Activated CD8-positive, alpha-beta memory T cell treated with anti-CD3 and anti-CD28 coated beads, Interleukin-2, amount 10 ng/mL, durations not matched to agents 7 days and 5 days (primary cell): ENCODE measurements around the gene ACSF3. TPM values are rescaled to one million over a fixed set of nuclear protein-coding genes. Genes with fewer than 3 reads are reported as not detected.
"Not testable (repeated sequence)": the region's sequence is repeated elsewhere in the genome, so short reads cannot be mapped to it uniquely, and the experiment has no call there.

Experiments used
- ATAC-seq: fragments of 150-1000 bp; cut with Tn5 transposase; one replicate; pipeline ENCODE4 v1.10.0; 2021; ENCODE audit warnings: moderate library complexity
- CTCF ChIA-PET: fragments of 350-600 bp; sonication (Branson Sonifier 250); formaldehyde crosslinking; loops from one replicate; lab custom pipeline; 2021; ENCODE audit warnings: antibody characterized with exemption; lab: Charles Lee
- DNase-seq: peaks from one replicate; pipeline ENCODE4 v3.0.0-alpha.2; 2020
- H3K27ac Mint-ChIP-seq: one replicate; pipeline ENCODE4 v1.8.0; 2021; ENCODE audit warnings: mild to moderate bottlenecking, mixed read lengths
- H3K27me3 Mint-ChIP-seq: one replicate; pipeline ENCODE4 v1.8.0; 2021; ENCODE audit warnings: mixed read lengths
- H3K36me3 Mint-ChIP-seq: one replicate; pipeline ENCODE4 v1.8.0; 2021; ENCODE audit warnings: mild to moderate bottlenecking, mixed read lengths
- H3K4me1 Mint-ChIP-seq: one replicate; pipeline ENCODE4 v1.8.0; 2021; ENCODE audit warnings: mixed read lengths
- H3K4me3 Mint-ChIP-seq: one replicate; pipeline ENCODE4 v1.8.0; 2021; ENCODE audit warnings: mild to moderate bottlenecking, moderate library complexity, mixed read lengths
- H3K9me3 Mint-ChIP-seq: one replicate; pipeline ENCODE4 v1.8.0; 2022; ENCODE audit warnings: low read depth, mixed read lengths
- total RNA-seq, 2 experiments: library from RNA; stranded (reverse); gene quantifications; one replicate each; pipeline ENCODE4 v1.2.3, GENCODE V29; 2021

ACSF3 gene
- total RNA-seq, 2 experiments from 2014 or later: 43.6 to 56.7 TPM

DNA sequence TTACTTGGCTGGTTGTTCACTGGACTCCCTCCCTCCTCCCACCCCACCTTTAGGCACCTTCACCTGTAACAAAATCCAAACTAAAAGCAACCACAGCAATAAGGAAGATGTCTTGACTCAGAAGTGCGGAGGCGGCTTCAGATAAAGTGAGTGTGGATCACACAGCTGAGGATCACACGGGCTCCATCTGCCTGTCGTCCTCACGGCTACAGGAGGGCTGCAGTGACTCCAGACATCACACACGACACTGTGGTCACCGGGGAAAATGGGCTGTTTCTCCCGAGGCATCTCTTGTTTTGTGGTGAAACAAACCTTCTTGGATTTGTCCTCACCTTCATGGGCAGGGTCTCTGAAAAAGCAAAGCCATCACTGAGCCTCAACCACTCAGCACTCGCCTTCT, 7.9 kb upstream of the ACSF3 start:
- Mint-ChIP-seq H3K9me3 (no peaks in the 10 kb centered on the region), H3K27me3 (peaks cover 7% of the 10 kb centered on the region), H3K27ac (no peak overlapping the region), H3K4me1 (no peaks in the 10 kb centered on the region), H3K36me3 (no peaks in the 10 kb centered on the region), H3K4me3 (no peak overlapping the region)
- CTCF ChIA-PET: no interaction called here
- no peak for DNase-seq
- ATAC-seq: no peak

DNA sequence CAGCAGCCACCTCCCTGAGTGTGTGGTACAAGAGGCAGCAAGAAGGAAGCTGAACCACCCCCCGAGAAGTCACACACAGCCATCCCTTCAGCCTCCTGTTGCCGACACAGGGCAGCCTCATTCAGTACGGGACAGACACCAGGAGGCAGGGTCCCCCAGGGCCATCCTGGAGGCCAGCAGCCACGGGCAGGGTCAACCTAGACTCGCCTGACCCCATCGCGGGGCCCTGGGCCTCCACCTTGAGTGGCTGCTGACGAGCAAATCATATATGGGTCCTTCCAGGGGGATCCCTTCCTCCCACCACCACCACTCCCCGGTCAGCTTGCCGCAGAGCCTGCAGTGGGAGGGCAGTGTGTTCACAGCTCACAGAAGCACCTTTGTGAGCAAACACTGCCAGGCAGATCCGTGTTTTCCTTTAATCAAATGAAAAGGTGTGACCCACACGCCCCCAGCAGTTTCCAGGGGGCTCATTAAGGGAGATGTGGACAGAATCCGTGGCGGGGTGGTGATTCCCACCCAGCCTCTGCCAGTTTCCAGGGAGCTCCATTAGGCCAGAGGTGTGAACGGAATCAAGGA, 5.6 kb upstream of the ACSF3 start:
- H3K4me3 Mint-ChIP-seq: no peak overlapping the region
- no peaks in the 10 kb centered on the region for H3K9me3 Mint-ChIP-seq
- H3K27ac Mint-ChIP-seq: no peak overlapping the region
- no peak for ATAC-seq
- CTCF ChIA-PET: no interaction called here
- H3K36me3 Mint-ChIP-seq: no peaks in the 10 kb centered on the region
- peaks cover under 1% of the 10 kb centered on the region for H3K4me1 Mint-ChIP-seq
- H3K27me3 Mint-ChIP-seq: peaks cover 17% of the 10 kb centered on the region
- DNase-seq: no peak

DNA sequence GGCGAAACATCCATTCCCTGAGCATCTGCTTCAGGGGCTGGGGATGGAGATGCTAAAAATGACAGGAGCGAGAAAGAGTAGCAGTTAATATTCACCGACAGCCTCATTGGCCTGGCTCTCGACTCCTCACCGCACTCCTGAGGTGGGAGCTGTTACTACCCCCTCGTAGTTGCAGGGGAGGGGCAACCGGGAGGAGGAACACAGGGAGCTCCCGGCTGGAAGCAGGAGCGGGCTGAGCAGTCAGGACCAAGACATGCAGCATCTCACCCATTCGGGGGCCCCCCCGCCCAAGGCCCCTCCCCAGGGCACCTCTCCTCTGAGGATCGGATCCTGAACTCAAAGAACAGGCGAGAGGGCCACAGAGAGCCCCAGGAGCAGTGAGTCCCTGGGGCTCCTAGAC, 4.5 kb upstream of the ACSF3 start:
- Mint-ChIP-seq H3K36me3 (peaks cover under 1% of the 10 kb centered on the region), H3K4me1 (peaks cover 3% of the 10 kb centered on the region), H3K27me3 (peaks cover 17% of the 10 kb centered on the region), H3K4me3 (no peak overlapping the region), H3K9me3 (no peaks in the 10 kb centered on the region), H3K27ac (no peak overlapping the region)
- DNase-seq (no peak), ATAC-seq (no peak)
- CTCF ChIA-PET: no interaction called here

DNA sequence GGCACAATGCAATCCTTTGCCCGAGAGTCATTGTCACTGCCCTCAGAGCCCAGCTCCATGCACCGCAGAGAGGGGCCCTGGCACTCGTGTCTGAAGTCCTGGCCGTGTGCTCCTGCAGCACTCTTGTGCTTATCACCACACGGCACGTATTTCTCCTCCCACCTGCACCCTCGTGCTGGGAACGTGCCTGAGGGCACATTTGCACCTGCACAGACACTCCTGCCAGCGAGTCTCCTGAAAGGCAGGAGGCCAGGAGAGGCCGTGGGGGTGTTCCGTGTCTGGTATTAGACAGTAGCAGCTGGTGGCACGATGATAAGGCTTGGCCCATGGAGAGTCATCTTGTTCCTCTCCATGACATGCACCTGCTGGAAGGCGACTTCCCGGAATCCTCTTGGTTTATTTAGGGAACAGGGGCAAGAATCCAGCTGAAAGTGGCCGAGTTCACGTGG, 3.4 kb upstream of the ACSF3 start:
- ATAC-seq (no peak), DNase-seq (no peak)
- Mint-ChIP-seq H3K27me3 (peaks cover 17% of the 10 kb centered on the region), H3K27ac (no peak overlapping the region), H3K36me3 (peaks cover 2% of the 10 kb centered on the region), H3K9me3 (no peaks in the 10 kb centered on the region), H3K4me1 (peaks cover 14% of the 10 kb centered on the region), H3K4me3 (no peak overlapping the region)
- CTCF ChIA-PET: no interaction called here

DNA sequence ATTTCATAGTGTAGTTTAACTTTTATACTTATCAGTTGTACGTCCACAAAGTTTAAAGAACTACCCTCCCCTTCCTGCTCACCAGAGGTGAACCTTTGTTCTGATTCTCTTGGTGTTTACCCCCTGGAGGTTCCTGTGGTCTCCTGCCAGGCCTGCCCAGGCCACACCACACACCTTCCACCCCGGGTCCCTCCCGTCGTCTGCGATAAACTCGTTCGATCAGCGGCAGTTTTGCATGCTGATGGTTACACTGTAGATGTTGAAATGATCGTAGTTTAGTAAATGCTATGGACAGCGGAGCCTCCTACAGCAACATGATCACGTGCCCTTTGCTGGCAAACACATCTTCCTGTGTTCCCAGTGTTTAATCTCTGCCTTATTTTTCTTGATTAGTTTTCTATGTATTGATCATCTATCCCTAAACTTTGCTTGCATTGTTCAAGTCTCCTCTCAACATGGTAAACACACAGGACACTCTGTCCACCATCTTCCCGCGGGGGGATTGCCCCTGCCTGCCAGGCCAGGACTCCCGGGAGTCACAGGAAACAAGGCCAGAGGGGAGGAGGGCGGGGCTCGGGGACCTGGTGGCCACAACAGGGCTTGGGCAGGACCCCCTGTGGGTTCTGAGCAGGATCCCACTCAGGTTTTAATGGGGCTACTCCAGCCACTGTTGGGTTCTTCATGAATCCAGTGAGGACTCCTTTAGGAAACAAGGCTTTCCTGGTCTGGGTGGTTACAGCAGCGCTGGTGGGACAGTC, 2.8 kb upstream of the ACSF3 start:
- no peak for ATAC-seq
- no peak overlapping the region for H3K4me3 Mint-ChIP-seq
- no peak overlapping the region for H3K27ac Mint-ChIP-seq
- CTCF ChIA-PET: no interaction called here
- peaks cover 2% of the 10 kb centered on the region for H3K36me3 Mint-ChIP-seq
- no peak for DNase-seq
- H3K27me3 Mint-ChIP-seq: peaks cover 15% of the 10 kb centered on the region
- peaks cover 20% of the 10 kb centered on the region for H3K4me1 Mint-ChIP-seq
- H3K9me3 Mint-ChIP-seq: no peaks in the 10 kb centered on the region

DNA sequence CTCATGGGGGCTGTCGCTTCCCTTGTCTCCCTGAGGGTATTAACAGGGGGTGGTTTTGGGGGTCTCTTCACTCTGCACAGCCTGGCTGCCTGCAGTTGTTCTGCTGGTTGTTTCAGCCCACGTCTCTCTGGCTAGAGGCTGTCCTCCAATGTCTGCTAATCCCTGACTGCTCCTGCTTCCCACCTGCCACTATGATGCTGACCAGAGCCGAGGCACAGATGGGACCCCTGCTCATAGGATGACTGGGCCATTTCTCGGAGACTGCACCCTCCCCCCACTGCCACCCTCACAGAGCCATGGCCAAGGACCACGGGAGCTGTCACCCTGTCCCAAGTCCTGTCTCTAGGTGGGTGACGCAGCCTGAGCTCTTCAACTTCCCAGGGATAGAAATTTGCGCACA, 1.6 kb upstream of the ACSF3 start:
- H3K27me3 Mint-ChIP-seq: peaks cover 15% of the 10 kb centered on the region
- no peaks in the 10 kb centered on the region for H3K9me3 Mint-ChIP-seq
- no peak for DNase-seq
- H3K4me1 Mint-ChIP-seq: peaks cover 32% of the 10 kb centered on the region
- no peak overlapping the region for H3K4me3 Mint-ChIP-seq
- H3K27ac Mint-ChIP-seq: no peak overlapping the region
- ATAC-seq: no peak
- H3K36me3 Mint-ChIP-seq: peaks cover 2% of the 10 kb centered on the region
- CTCF ChIA-PET: no interaction called here

DNA sequence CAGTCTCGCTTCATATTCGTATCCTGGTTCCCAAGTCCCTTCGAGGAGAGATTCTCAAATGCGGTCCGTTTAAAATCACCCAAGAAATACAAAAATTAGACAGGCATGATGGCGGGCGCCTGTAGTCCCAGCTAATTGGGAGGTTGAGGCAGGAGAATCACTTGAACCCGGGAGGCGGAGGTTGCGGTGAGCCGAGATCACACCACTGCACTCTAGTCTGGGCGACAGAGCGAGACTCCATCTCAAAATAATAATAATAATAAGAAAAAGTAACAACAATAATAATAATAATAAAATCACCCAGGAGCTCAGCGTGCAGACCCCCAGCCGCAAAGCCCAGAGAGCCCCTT, 425 bp upstream of the ACSF3 start:
- Mint-ChIP-seq H3K27me3 (peaks cover 15% of the 10 kb centered on the region), H3K4me3 (peak overlapping the region; percentile 66), H3K4me1 (peaks cover 44% of the 10 kb centered on the region), H3K27ac (peak overlapping the region; percentile 70)
- H3K36me3 Mint-ChIP-seq, ATAC-seq, H3K9me3 Mint-ChIP-seq, DNase-seq: not testable (repeated sequence)
- CTCF ChIA-PET: interaction anchor here (0.6 to 1.5 kb wide), 3 partner anchors 9 to 352 kb away, joined by 3 to 4 read pairs (median 4); no protein-coding TSS in a partner anchor

DNA sequence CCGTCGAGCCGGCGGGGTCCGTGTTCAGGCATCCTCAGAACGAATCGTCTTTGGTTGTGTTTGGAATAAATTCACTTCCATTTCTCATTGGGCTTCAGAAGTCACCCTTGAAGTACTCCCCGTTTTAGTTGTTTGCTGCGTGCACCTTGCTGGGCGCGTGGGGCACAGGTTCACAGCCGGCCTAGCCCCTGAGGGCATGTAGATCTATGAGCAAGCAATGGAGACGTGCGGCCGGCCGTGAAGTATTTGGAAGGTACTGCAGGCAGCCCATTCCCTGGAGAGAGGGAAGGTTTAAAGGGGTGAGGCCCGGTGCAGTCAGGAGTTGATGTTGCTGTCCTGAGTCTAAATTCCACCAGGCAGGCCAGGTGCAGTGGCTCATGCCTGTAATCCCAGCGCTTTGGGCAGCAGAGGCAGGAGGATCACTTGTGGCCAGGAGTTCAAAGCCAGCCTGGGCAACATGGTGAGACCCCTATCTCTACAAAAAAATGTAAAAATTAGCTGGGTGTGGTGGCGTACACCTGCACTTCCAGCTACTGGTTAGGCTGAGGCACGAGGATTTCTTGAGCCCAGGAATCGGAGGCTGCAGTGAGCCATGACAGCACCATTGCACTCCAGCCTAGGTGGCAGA, 714 bp downstream of the ACSF3 start:
- CTCF ChIA-PET: interaction anchor here (1.4 to 1.7 kb wide), 3 partner anchors 8 to 126 kb away, joined by 3 to 4 read pairs (median 3); no protein-coding TSS in a partner anchor
- no peaks in the 10 kb centered on the region for H3K9me3 Mint-ChIP-seq
- H3K27me3 Mint-ChIP-seq: peaks cover 15% of the 10 kb centered on the region
- peaks cover 55% of the 10 kb centered on the region for H3K4me1 Mint-ChIP-seq
- DNase-seq: peak; percentile 46
- peaks cover 10% of the 10 kb centered on the region for H3K36me3 Mint-ChIP-seq
- ATAC-seq: no peak
- peak overlapping the region; percentile 99 for H3K27ac Mint-ChIP-seq
- peak overlapping the region; percentile 93 for H3K4me3 Mint-ChIP-seq

DNA sequence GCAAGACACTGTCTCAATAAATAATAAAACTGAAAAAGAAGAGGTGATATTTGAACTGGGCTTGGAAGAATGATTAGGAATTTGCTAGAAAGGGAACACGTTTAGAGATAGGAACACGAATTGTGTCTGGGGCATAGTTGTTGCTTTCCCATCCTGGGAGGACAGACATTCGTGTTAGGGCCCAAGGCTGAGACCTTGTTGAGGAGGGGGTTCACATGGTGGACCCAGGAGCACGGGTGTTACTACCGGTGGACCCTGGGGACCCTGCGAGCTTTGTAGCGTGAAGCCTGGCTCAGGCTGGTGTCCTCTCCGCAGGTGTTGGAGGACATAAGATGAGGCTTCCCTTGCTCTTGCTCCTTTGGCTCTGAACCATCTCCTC, 1.2 kb downstream of the ACSF3 start:
- Mint-ChIP-seq H3K9me3 (no peaks in the 10 kb centered on the region), H3K4me1 (peaks cover 60% of the 10 kb centered on the region), H3K4me3 (peak overlapping the region; percentile 93), H3K27me3 (peaks cover 12% of the 10 kb centered on the region), H3K36me3 (peaks cover 13% of the 10 kb centered on the region), H3K27ac (peak overlapping the region; percentile 99)
- no peak for ATAC-seq
- no peak for DNase-seq
- CTCF ChIA-PET: interaction anchor here (1.4 to 1.7 kb wide), 2 partner anchors 8 to 126 kb away, joined by 3 to 4 read pairs; no protein-coding TSS in a partner anchor

DNA sequence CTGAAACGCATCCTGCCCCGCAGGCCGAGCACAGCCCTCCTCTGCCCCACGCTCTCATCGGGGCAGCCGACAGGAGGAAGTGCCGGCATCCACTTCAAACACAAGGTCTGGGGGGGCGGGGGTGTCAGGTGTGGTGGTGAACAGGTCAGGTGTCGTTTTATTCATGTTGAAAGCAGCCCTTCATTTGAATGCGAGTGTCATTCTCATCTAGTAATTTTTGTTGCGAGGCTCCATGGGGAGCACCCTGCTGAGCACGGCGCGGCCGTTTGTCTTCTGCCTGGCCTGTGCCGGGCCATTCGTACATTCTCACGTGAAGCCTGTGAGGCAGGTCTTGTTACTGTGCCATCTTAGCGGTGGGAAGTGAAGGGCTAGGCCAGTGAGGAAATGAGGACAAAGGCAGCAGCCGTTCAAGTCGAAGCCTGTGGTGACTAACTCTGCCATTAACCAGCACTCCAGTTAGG, 1.9 kb downstream of the ACSF3 start:
- H3K27ac Mint-ChIP-seq: peak overlapping the region; percentile 99
- ATAC-seq (no peak), DNase-seq (no peak)
- H3K36me3 Mint-ChIP-seq: peaks cover 16% of the 10 kb centered on the region
- CTCF ChIA-PET: interaction anchor here (4.1 kb wide), 1 partner anchor 20 kb away, joined by 22 read pairs; no protein-coding TSS in a partner anchor
- H3K4me3 Mint-ChIP-seq: peak overlapping the region; percentile 93
- H3K27me3 Mint-ChIP-seq: peaks cover 12% of the 10 kb centered on the region
- H3K4me1 Mint-ChIP-seq: peaks cover 66% of the 10 kb centered on the region
- H3K9me3 Mint-ChIP-seq: no peaks in the 10 kb centered on the region

DNA sequence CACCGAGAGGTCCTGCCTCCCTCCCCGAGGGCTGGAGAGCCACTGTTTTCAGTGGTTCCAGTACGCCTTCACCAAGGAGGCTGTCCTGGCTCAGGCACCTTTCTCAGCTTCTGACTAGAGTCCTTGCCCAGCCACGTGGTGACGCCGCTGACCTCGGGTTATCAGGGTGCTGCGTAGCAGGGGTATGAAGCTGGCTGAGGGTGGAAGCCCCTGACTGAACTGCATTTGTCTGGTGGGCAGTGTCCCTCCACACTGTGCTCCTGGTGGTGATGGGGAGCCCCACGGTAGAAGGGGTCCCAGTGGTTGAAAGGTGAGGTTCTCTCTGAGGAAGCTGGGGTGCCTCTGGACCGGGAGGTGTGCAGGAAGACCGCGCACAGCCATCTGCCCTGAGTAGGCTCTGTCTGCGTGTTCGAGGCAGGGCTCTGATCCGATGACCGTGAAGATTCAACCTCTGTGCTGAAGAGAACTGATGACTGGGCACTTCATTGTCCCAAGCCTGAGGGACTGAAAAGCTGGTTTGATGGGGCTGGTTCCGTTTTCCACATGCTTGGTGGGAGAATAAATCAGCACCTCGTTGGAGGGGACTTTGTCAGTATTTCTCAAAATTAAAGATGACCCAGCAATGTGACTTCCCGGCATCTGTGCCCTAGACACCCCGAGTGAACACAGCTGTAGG, 2.5 kb downstream of the ACSF3 start:
- Mint-ChIP-seq H3K9me3 (no peaks in the 10 kb centered on the region), H3K27ac (peak overlapping the region; percentile 99), H3K4me1 (peaks cover 72% of the 10 kb centered on the region), H3K36me3 (peaks cover 21% of the 10 kb centered on the region), H3K27me3 (peaks cover 8% of the 10 kb centered on the region), H3K4me3 (peak overlapping the region; percentile 93)
- CTCF ChIA-PET: interaction anchor here (1.0 to 4.1 kb wide), 4 partner anchors 19 to 314 kb away, joined by 3 to 22 read pairs (median 6); no protein-coding TSS in a partner anchor
- DNase-seq (peak; percentile 46), ATAC-seq (no peak)

DNA sequence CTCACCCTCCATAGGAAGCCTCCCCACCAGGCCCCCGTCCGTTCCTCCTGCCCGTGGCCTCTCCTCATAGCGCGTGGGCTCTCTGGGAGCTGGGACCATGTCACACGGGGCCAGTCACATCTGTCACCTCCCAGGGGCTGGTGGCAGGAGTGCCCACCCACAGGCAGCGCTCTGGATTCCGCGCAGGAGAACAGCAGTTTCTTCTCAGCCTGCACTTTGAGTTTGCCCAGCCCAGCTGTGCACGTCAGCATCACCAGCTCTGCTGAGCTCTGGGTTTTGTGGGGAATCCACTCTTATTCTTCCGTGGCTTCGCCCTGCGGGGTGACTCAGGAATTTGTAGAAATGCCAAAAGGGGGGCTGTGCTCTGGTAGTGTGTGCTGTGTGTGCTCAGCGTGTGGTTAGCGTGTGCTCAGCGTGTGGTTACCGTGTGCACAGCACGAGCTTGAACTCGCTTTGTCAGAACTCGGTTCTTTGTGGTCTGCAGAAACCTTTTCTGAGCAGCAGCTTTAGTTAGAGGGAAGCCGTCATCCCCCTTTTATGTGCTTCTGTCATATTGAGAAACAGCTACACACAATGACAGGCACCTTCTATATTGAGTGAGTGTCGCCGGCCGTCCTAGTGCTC, 3.2 kb downstream of the ACSF3 start:
- DNase-seq (peak; percentile 90), ATAC-seq (peak; percentile 74)
- CTCF ChIA-PET: interaction anchor here (0.7 to 4.1 kb wide), 7 partner anchors 18 to 315 kb away, joined by 3 to 22 read pairs (median 4); no protein-coding TSS in a partner anchor
- Mint-ChIP-seq H3K27me3 (peaks cover 4% of the 10 kb centered on the region), H3K36me3 (peaks cover 28% of the 10 kb centered on the region), H3K4me1 (peaks cover 79% of the 10 kb centered on the region), H3K4me3 (peak overlapping the region; percentile 93), H3K27ac (peak overlapping the region; percentile 99), H3K9me3 (no peaks in the 10 kb centered on the region)
